GM19328 (cell line): ENCODE measurements around the gene RXFP1.

Source experiments
- ATAC-seq: cut with Tn5 transposase; IDR thresholded peaks from one replicate; pipeline ENCODE4 v1.9.1; 2021; ENCODE audit warnings: mild to moderate bottlenecking, moderate library complexity; ENCODE audit not compliant: unreplicated experiment

Gene RXFP1

DNA sequence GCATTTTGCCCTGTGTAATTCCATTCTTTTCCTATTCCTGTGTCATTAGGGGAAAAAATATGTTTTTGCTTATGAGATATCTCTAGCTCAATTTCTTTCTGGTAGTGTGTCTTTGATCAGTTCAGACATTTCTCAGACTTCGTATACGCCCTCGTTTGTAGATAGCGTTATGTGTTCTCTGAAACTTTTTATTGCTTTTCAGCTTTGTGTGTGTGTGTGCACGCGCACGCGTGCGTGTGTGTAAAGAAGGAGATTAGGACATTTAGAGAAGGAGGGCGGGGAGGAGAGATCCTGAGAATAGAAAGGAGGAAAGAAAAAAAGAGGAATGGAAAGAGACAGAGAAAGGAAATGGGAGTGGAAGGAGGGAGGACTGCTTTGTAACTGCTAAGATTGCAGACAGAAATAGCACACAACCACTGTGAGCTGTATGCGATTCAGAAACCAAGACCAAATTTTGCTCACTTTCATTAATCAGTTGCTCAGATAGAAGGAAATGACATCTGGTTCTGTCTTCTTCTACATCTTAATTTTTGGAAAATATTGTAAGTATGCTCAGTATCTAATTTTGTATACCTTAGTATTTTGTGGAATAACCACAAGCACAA lies at the start of gene RXFP1:
TSS of gene RXFP1 (plus strand) at position 399 of the 605 bp plus-strand sequence. CDS start at position 494, 95 bp downstream.
- ATAC-seq = no peak

- no peak for ATAC-seq
These were observed 39.9 kb upstream of the RXFP1 start for GRCh38 chr4:158481811-158482210.

GRCh38 chr4:158484173-158484885 lies 37.4 kb upstream of the RXFP1 start:
- no peak for ATAC-seq

GRCh38 chr4:158490629-158491028 lies 31.1 kb upstream of the RXFP1 start:
- ATAC-seq = no peak

DNA sequence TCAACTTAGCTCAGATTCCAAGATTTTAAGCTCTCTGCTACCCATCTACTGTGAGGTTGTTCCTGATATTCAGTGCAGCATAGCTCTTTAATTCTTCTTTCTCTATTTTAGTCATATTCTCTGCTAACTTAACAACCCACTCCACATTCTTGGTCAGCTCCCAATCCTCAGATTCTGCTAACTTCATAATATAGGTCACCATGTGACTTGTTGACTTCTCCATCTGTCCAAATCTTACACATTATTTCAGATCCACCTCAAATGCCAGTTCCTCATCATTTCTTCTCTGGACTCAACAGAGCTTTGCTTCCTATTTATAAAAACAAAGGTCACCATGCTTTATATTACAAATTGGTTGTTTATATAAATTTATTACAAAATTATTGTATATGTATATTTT lies 29.3 kb upstream of the RXFP1 start:
- no peak for ATAC-seq

- no peak for ATAC-seq
These were observed 25.5 kb upstream of the RXFP1 start for GRCh38 chr4:158496030-158496741.

GRCh38 chr4:158500054-158500453 lies 21.6 kb upstream of the RXFP1 start:
- no peak for ATAC-seq

DNA sequence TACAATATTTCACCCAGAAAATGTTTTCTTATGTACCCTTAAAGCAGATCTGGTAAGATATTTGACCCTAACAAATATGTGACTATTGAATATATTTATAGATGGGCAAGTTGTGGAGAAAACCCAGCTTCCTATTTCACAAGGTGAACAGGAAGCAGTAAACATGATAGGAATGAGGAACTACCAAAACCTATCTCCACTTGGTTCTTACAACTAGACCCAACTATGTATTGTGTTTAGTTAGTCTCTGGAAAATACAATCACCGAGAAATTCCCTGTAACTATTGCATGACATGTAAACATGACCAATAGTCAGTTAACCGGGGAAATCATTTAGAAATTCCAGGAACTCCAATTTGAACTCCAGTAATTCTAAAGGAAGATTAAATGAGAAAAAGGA lies 8.4 kb upstream of the RXFP1 start:
- ATAC-seq = no peak

- no peak for ATAC-seq
These were observed 2.5 kb upstream of the RXFP1 start for GRCh38 chr4:158519226-158519625.

- ATAC-seq = no peak
These were observed 2.4 kb downstream of the RXFP1 start for GRCh38 chr4:158523990-158524535.

DNA sequence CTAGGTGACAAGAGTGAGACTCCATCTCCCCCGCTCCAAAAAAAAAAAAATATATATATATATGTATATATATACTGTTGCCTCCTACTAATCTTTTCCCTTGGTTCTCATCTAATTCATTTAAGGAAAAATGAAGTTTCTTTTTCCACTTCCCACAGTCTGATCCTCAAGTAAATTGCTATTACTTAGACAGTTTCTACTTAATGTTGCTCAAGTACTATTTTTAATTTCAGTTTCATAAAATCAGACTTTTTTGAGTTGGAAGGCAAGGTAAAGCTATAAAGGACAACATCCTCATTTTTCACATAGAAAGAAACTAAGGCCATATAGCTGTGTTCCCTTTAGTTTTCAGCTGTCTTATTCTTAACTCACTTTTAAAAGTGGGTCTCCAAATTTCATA lies 5.8 kb downstream of the RXFP1 start:
- ATAC-seq = no peak

- ATAC-seq = no peak
These were observed 7.8 kb downstream of the RXFP1 start for GRCh38 chr4:158529505-158529904.

- no peak for ATAC-seq
These were observed 8.7 kb downstream of the RXFP1 start for GRCh38 chr4:158530381-158530780.

GRCh38 chr4:158530898-158531297 lies 9.2 kb downstream of the RXFP1 start:
- no peak for ATAC-seq

DNA sequence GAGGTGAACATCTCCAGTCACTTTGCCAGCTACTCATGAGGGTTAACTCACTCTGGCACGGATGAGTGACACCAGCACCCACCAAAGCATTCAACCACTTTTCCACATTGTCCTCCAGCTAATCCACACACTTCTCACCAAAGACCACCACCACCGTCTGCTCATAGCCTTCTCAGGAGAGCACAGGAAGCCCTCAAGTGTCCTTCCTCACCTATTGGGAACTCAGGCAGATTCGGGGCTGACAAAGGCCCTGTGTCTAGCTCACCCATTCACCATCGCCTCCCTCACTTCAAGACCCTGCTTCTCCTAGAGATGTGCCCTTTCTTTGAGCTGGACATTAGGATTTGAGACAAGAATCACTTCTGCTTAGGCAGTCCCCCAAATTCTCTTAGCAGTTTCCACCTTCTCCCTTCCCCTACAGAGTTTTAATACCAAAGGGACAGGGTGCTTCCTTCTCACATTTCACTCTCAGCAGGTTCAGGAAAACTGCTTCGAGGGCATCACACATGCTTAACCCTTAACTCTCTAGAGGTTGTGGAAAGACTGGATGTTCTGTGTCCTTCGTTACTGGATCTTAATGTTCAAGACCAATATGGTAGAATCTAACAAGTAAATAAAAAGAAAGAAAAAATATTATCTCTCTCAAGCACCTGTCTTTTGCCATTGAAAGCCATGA lies 11.0 kb downstream of the RXFP1 start:
- no peak for ATAC-seq

- ATAC-seq = no peak
These were observed 13.0 kb downstream of the RXFP1 start for GRCh38 chr4:158534727-158535126.

DNA sequence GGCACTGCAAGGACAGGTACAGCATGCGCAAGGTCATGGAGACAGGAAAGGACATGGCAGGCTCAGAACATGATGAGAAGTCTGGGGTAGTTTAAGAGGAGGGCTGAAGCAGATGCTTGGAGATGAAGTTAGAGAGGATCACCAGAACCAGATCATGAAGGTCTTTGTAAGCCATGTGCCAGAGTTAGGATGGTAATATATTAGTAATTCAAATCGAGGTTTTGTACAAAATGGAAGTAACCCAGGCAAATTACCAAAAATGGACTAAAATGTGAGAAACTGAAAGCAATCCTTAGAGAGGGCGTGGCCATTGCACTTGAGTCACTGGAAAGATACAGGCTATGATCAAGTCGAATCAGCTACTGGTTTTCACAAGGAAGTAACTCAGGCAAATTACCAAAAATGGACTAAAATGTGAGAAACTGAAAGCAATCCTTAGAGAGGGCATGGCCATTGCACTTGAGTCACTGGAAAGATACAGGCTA lies 13.5 kb downstream of the RXFP1 start:
- no peak for ATAC-seq

GRCh38 chr4:158536833-158537232 lies 15.2 kb downstream of the RXFP1 start:
- no peak for ATAC-seq

GRCh38 chr4:158538176-158538575 lies 16.5 kb downstream of the RXFP1 start:
- no peak for ATAC-seq

DNA sequence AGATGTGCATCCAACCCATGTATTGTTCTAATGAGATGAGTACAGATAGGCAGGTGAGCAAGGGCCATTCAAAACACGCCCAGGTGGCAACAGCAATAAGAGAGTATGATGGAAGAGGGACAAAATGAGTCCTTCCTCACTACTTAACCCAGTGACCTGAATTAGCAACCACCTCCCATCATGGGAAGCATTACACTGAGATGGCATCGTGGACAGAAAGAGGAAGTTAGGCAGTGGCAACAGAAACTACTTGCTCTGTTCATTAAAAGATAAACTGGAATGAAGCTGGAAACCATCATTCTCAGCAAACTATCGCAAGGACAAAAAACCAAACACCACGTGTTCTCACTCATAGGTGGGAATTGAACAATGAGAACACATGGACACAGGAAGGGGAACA lies 17.2 kb downstream of the RXFP1 start:
- ATAC-seq = no peak
